Middle frontal gyrus (tissue), 1 donor: ENCODE measurements around the gene TRIM9.
"Not testable (repeated sequence)": the region's sequence is repeated elsewhere in the genome, so short reads cannot be mapped to it uniquely, and the experiment has no call there.

Source experiments
- DNase-seq: peaks from one replicate; pipeline ENCODE4 v3.0.0-alpha.2; 2015; ENCODE audit warnings: low spot score; ENCODE audit errors: extremely low spot score

The TRIM9 gene

GRCh38 chr14:50967103-50967502 lies 127.8 kb downstream of the TRIM9 start:
- no peak for DNase-seq

- no peak for DNase-seq
Measured at GRCh38 chr14:50964683-50965390, 130.1 kb downstream of the TRIM9 start.

GRCh38 chr14:50963919-50964318 lies 131.0 kb downstream of the TRIM9 start:
- DNase-seq = no peak

GRCh38 chr14:50961605-50962221 lies 133.2 kb downstream of the TRIM9 start:
- DNase-seq = no peak

GRCh38 chr14:50957296-50957695 lies 137.6 kb downstream of the TRIM9 start:
- DNase-seq = no peak

GRCh38 chr14:50956421-50956820 lies 138.5 kb downstream of the TRIM9 start:
- not testable (repeated sequence) for DNase-seq

GRCh38 chr14:50955373-50956043 lies 139.4 kb downstream of the TRIM9 start:
- no peak for DNase-seq

GRCh38 chr14:50954811-50955372 lies 140.0 kb downstream of the TRIM9 start:
- peak; percentile 77 for DNase-seq

GRCh38 chr14:50953502-50953901 lies 141.4 kb downstream of the TRIM9 start:
- no peak for DNase-seq

- no peak for DNase-seq
Measured at GRCh38 chr14:50951032-50951431, 143.9 kb downstream of the TRIM9 start.

GRCh38 chr14:50948205-50948604 lies 146.7 kb downstream of the TRIM9 start:
- no peak for DNase-seq

GRCh38 chr14:50947446-50947845 lies 147.5 kb downstream of the TRIM9 start:
- DNase-seq = no peak

GRCh38 chr14:50946234-50946935 lies 148.5 kb downstream of the TRIM9 start:
- DNase-seq = no peak

GRCh38 chr14:50944647-50945413 lies 150.1 kb downstream of the TRIM9 start:
- DNase-seq = no peak

- no peak for DNase-seq
Measured at GRCh38 chr14:50943943-50944646, 150.8 kb downstream of the TRIM9 start, which contains the start of gene PYGL. Gene PYGL (minus strand): TSS chr14:50944483. CDS start chr14:50944403, 80 bp downstream.

GRCh38 chr14:50943261-50943942 lies 151.5 kb downstream of the TRIM9 start:
- DNase-seq = no peak

GRCh38 chr14:50941638-50942037 lies 153.3 kb downstream of the TRIM9 start:
- DNase-seq = not testable (repeated sequence)

GRCh38 chr14:50941151-50941550 lies 153.8 kb downstream of the TRIM9 start:
- DNase-seq = no peak

GRCh38 chr14:50937800-50938199 lies 157.1 kb downstream of the TRIM9 start:
- no peak for DNase-seq
